CD8-positive, alpha-beta memory T cell (primary cell): ENCODE data around the gene CLSTN2. TPM values are rescaled to one million over a fixed set of nuclear protein-coding genes. Genes with fewer than 3 reads are reported as not detected.
A peak's percentile ranks its signal among the peaks of the same experiment; 100 is the strongest.

ENCODE experiments used
- CTCF ChIA-PET: fragments of 350-600 bp; sonication (Branson Sonifier 250); formaldehyde crosslinking; loops from one replicate; lab custom pipeline; 2021; ENCODE audit warnings: antibody characterized with exemption; lab: Charles Lee
- POLR2A ChIA-PET: fragments of 350-600 bp; sonication (Branson Sonifier 250); formaldehyde crosslinking; loops from one replicate; lab custom pipeline; 2021; ENCODE audit warnings: antibody characterized with exemption; lab: Charles Lee
- DNase-seq, 5 donors: peaks; one replicate each; pipeline versions ENCODE4 v3.0.0 to v3.0.0-alpha.2; 2020 to 2022; ENCODE audit warnings: mixed read lengths in 1 of 5
- H3K27ac ChIP-seq: one replicate; pipeline ENCODE4 v1.7.0; 2013; ENCODE audit warnings: low read depth, mild to moderate bottlenecking, low read length, moderate library complexity
- H3K27me3 ChIP-seq: 2 replicates; pipeline ENCODE4 v1.7.0; 2013; ENCODE audit warnings: low read length, mild to moderate bottlenecking; ENCODE audit not compliant: insufficient read depth, poor library complexity, severe bottlenecking
- H3K36me3 ChIP-seq: 2 replicates; pipeline ENCODE4 v1.7.0; 2013; ENCODE audit warnings: mild to moderate bottlenecking, low read length, moderate library complexity; ENCODE audit not compliant: insufficient read depth
- H3K4me1 ChIP-seq: 2 replicates; pipeline ENCODE4 v1.7.0; 2013; ENCODE audit warnings: mild to moderate bottlenecking, low read length, moderate library complexity; ENCODE audit not compliant: insufficient read depth
- H3K4me3 ChIP-seq: 2 replicates; pipeline ENCODE4 v1.7.0; 2013; ENCODE audit warnings: mild to moderate bottlenecking, low read length
- H3K9me3 ChIP-seq: 2 replicates; pipeline ENCODE4 v1.7.0; 2013; ENCODE audit warnings: mild to moderate bottlenecking, low read length
- H3K27ac Mint-ChIP-seq, 8 donors: one replicate each; pipeline ENCODE4 v1.8.0; 2020 to 2021; ENCODE audit warnings: mixed read lengths in 8 of 8, mild to moderate bottlenecking in 6 of 8, inconsistent platforms in 3 of 8, moderate library complexity in 3 of 8
- H3K27me3 Mint-ChIP-seq, 2 donors: one replicate each; pipeline ENCODE4 v1.8.0; 2020 to 2021; ENCODE audit warnings: mixed read lengths in 2 of 2, mild to moderate bottlenecking in 1 of 2, moderate library complexity in 1 of 2
- H3K36me3 Mint-ChIP-seq, 3 donors: one replicate each; pipeline ENCODE4 v1.8.0; 2020 to 2021; ENCODE audit warnings: mixed read lengths in 3 of 3, inconsistent platforms in 1 of 3, mild to moderate bottlenecking in 1 of 3
- H3K4me1 Mint-ChIP-seq, 3 donors: one replicate each; pipeline ENCODE4 v1.8.0; 2020 to 2021; ENCODE audit warnings: mixed read lengths in 3 of 3, inconsistent platforms in 1 of 3, mild to moderate bottlenecking in 1 of 3
- H3K4me3 Mint-ChIP-seq, 7 donors: one replicate each; pipeline ENCODE4 v1.8.0; 2020 to 2021; ENCODE audit warnings: mixed read lengths in 7 of 7, mild to moderate bottlenecking in 6 of 7, moderate library complexity in 4 of 7, inconsistent platforms in 2 of 7
- H3K9me3 Mint-ChIP-seq, 5 donors: one replicate each; pipeline ENCODE4 v1.8.0; 2020 to 2022; ENCODE audit warnings: mixed read lengths in 5 of 5, mild to moderate bottlenecking in 3 of 5, moderate library complexity in 2 of 5, inconsistent platforms in 1 of 5
- polyA plus RNA-seq: library from polyadenylated mRNA; unstranded; fragments of 300-500 nt; fragmentation: Illumina TruSeq; gene quantifications from one replicate; pipeline ENCODE4 v1.2.3, GENCODE V29; 2021
- total RNA-seq, 2 experiments: library from RNA; stranded (reverse); gene quantifications; one replicate each; pipeline ENCODE4 v1.2.3, GENCODE V29; 2021

CLSTN2 gene
- not detected for total RNA-seq
- not detected for polyA plus RNA-seq

DNA sequence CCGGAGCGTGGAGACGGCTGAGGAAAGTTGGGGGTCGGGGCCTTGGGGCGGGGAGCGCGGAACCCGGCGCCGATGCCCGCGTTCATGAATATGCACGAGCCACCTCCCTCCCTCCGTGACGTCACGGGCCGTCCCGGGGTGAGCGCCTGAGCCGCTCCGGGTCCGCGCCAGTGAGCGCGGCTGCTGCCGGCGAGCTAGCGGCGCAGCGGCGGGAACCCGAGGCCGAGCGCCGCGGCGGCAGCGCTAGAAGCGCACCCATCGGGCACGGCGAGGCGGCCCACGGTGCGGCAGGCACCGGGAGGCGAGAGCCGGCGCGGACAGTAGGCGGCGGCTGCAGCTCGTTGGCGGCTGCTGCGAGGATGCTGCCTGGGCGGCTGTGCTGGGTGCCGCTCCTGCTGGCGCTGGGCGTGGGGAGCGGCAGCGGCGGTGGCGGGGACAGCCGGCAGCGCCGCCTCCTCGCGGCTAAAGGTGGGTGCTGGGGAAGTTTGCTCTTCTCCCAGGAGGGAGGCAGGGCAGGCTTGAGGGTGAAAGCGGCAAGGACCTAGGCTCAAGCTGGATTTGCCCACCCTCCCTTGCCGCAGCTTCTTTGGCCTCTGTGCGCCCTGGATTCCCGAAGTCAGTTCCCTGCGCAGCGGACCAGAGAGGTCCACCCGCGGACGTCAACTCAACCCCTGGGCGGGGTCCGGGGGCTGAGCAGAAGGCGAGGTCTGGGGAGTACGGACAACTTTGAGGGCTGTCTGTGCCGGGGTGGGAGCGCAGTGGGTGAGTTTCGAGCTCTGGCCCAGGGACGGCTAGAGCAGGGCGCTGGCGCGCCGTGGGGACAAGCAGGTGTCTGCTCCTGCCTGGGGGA lies at the start of gene CLSTN2:
TSS of gene CLSTN2 (plus strand) at position 170 of the 850 bp plus-strand sequence.
- Mint-ChIP-seq H3K27me3 (peaks cover 27 to 53% of the 10 kb centered on the region in 2 donors), H3K36me3 (peaks cover 0 to 3% (median 0%) of the 10 kb centered on the region in 3 donors), H3K4me1 (peaks cover 0 to 9% (median 0%) of the 10 kb centered on the region in 3 donors), H3K27ac (peak within 1 kb of the TSS in 1 of 8 donors; percentile 32), H3K9me3 (peaks cover 0 to 3% (median 3%) of the 10 kb centered on the region in 5 donors), H3K4me3 (peak within 1 kb of the TSS in 1 of 7 donors; percentile 49)
- Histone ChIP-seq H3K9me3 (no peaks in the 10 kb centered on the region), H3K36me3 (no peaks in the 10 kb centered on the region), H3K27me3 (peaks cover 7% of the 10 kb centered on the region), H3K27ac (no peak within 1 kb of the TSS), H3K4me1 (no peaks in the 10 kb centered on the region), H3K4me3 (no peak within 1 kb of the TSS)
- no peak for DNase-seq
- CTCF ChIA-PET: no interaction called here
- POLR2A ChIA-PET: no interaction called here

DNA sequence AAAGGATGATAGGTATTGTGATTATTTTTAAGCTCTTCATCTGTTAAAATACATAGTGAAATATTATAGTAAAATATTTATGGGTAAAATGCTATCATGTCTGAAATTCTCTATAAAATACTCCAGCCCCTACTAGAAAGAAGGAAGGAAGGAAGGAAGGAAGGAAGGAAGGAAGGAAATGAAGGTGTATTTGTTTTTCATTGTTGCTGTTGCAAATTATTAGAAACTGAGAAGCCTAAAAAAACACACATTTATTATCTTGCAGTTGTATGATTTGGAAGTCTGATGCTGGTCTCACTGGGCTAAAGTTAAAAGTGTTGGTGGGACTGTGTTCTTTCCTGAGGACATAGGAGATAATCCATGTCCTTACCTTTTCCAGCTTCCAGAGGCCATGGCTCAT lies 47.6 kb upstream of the CLSTN2 start:
- Mint-ChIP-seq H3K4me1 (no peaks in the 10 kb centered on the region), H3K27ac (no peak overlapping the region), H3K4me3 (no peak overlapping the region), H3K36me3 (no peaks in the 10 kb centered on the region), H3K9me3 (peaks cover 4 to 14% (median 9%) of the 10 kb centered on the region in 5 donors), H3K27me3 (peaks cover 0 to 2% of the 10 kb centered on the region in 2 donors)
- H3K36me3 ChIP-seq: no peaks in the 10 kb centered on the region
- no peaks in the 10 kb centered on the region for H3K27me3 ChIP-seq
- ChIA-PET CTCF (no interaction called here), POLR2A (no interaction called here)
- no peak for DNase-seq
- no peak overlapping the region for H3K27ac ChIP-seq
- H3K9me3 ChIP-seq: no peaks in the 10 kb centered on the region
- no peaks in the 10 kb centered on the region for H3K4me1 ChIP-seq
- no peak overlapping the region for H3K4me3 ChIP-seq

DNA sequence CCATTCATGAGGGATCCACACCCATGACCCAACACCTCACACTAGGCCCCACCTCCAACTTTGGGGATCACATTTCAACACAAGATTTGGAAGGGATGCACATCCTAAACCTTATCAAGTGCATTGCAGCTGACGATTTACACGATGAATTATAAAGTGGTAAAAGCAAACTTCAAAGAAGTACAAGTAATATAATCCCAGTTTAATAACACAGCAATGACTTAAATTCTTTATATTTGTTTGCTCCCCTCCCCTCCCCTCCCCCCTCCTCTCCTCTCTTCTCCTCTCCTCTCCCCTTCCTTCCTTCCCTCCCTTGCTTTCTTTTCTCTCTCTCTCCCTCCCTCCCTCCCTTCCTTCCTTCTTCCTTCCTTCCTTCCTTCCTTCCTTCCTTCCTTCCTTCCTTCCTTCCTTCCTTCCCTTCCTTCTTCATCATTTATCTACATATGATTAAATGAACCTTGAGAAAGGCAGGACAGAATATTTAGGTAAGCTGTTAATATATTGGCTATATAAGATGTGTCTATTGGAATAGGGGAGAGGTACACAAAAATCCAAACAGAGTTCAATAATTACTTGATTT lies 46.3 kb upstream of the CLSTN2 start:
- POLR2A ChIA-PET: no interaction called here

DNA sequence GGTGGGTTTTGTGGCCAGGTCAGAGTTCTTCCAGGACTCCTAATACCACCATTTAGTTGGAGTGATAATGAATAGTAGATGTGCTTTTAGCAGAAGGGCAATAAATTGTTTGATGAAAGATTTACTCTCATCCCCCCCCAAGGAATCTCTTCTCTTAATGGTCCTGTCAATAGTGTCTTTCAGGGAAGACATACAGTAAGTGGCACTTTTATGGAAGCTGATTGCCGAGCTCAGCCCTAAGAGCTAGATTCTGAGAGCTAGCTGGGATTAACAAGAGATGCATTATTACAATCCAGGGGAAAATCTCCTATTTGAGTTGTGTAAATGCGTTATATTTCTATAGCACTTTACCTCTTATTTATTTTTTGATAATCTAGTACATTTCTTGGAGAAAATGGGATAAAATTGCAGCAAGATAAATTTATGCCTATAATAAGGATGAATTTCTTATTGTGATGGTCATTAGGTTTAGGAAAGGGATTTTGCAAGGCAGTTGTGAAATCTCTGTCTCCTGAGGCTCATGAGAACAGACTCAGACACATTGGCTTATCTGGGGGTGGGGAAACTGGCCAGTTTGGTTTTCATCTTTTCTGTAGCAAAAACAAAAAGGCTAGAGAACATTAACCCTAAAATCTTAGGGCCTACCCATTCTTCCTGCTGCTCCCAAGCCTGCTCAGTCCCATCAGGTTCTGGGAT lies 41.6 kb upstream of the CLSTN2 start:
- Mint-ChIP-seq H3K27ac (no peak overlapping the region), H3K4me1 (no peaks in the 10 kb centered on the region), H3K36me3 (no peaks in the 10 kb centered on the region), H3K9me3 (no peaks in the 10 kb centered on the region), H3K4me3 (no peak overlapping the region), H3K27me3 (peaks cover 0 to 2% of the 10 kb centered on the region in 2 donors)
- Histone ChIP-seq H3K4me3 (no peak overlapping the region), H3K4me1 (no peaks in the 10 kb centered on the region), H3K36me3 (no peaks in the 10 kb centered on the region), H3K9me3 (no peaks in the 10 kb centered on the region), H3K27ac (no peak overlapping the region), H3K27me3 (no peaks in the 10 kb centered on the region)
- CTCF ChIA-PET: no interaction called here
- no peak for DNase-seq
- POLR2A ChIA-PET: no interaction called here

More for the DNA sequence above, 46.3 kb upstream of the CLSTN2 start:
- Histone ChIP-seq H3K27me3 (no peaks in the 10 kb centered on the region), H3K36me3 (no peaks in the 10 kb centered on the region), H3K4me3 (no peak overlapping the region), H3K9me3 (no peaks in the 10 kb centered on the region), H3K27ac (no peak overlapping the region), H3K4me1 (no peaks in the 10 kb centered on the region)
- H3K27me3 Mint-ChIP-seq: peaks cover 0 to 2% of the 10 kb centered on the region in 2 donors
- H3K9me3 Mint-ChIP-seq: peaks cover 4 to 9% (median 5%) of the 10 kb centered on the region in 5 donors
- no peaks in the 10 kb centered on the region for H3K4me1 Mint-ChIP-seq
- CTCF ChIA-PET: no interaction called here
- no peak for DNase-seq
- no peak overlapping the region for H3K27ac Mint-ChIP-seq
- no peaks in the 10 kb centered on the region for H3K36me3 Mint-ChIP-seq
- H3K4me3 Mint-ChIP-seq: no peak overlapping the region

DNA sequence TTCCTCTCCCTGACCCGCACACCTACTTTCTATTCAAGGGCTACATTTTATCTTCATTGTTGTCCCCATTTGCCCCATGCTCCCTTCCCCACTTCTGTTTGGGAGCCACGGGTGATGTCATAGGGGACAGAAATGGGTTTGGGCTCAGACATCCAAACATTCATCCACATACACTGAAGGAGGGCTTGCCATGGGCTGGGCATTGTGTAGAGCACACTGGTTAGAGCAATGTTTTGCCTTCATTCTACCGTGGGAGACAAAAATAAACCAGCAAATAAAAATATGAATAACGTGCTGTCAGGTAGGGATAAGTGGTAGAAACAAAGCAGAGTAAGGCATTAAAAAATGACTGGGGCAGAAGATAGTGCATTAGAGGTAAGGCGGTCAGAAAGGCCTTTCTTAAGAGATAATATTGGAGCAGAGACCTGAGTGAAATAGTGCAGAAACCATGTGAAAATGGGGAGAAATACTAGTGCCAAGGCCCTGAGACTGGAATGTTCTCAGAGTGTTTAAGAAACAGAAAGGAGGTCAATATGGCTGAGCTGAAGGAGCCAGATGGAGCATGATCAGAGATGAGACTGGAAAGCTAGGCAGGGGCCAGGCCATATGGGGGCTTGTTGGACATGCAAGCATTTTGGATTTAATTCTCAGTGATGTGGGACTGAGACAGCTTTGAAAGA lies 40.9 kb upstream of the CLSTN2 start:
- H3K4me3 Mint-ChIP-seq: no peak overlapping the region
- H3K4me1 Mint-ChIP-seq: no peaks in the 10 kb centered on the region
- Histone ChIP-seq H3K27ac (no peak overlapping the region), H3K4me3 (no peak overlapping the region), H3K36me3 (no peaks in the 10 kb centered on the region), H3K4me1 (no peaks in the 10 kb centered on the region), H3K9me3 (no peaks in the 10 kb centered on the region), H3K27me3 (no peaks in the 10 kb centered on the region)
- H3K27me3 Mint-ChIP-seq: peaks cover 0 to 2% of the 10 kb centered on the region in 2 donors
- POLR2A ChIA-PET: no interaction called here
- no peak overlapping the region for H3K27ac Mint-ChIP-seq
- H3K36me3 Mint-ChIP-seq: no peaks in the 10 kb centered on the region
- no peak for DNase-seq
- no peaks in the 10 kb centered on the region for H3K9me3 Mint-ChIP-seq
- CTCF ChIA-PET: no interaction called here

GRCh38 chr3:139894643-139894989 lies 40.4 kb upstream of the CLSTN2 start:
- Mint-ChIP-seq H3K4me3 (no peak overlapping the region), H3K27me3 (peaks cover 0 to 2% of the 10 kb centered on the region in 2 donors), H3K36me3 (no peaks in the 10 kb centered on the region), H3K9me3 (no peaks in the 10 kb centered on the region), H3K27ac (no peak overlapping the region), H3K4me1 (no peaks in the 10 kb centered on the region)
- Histone ChIP-seq H3K9me3 (no peaks in the 10 kb centered on the region), H3K4me1 (no peaks in the 10 kb centered on the region), H3K27me3 (no peaks in the 10 kb centered on the region), H3K27ac (no peak overlapping the region), H3K36me3 (no peaks in the 10 kb centered on the region), H3K4me3 (no peak overlapping the region)
- POLR2A ChIA-PET: no interaction called here
- CTCF ChIA-PET: no interaction called here
- DNase-seq: no peak

DNA sequence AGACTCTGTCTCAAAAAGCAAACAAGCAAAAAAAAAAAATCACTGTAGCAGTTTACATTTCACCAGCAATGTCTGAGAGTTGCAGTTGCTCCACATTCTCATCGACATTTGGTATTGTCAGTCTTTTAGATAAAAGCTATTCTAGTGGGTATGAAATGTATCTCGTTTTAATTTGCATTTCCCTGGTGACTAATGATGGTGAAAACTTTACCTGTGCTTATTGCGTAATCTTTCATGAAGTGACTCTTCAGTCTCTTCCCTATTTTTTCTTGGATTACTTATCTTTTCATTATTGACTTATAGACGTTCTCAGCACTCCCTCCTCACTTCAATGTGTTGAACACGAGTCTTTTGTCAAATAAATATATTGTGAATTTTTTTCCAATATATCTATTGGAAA lies 37.2 kb upstream of the CLSTN2 start:
- Histone ChIP-seq H3K36me3 (no peaks in the 10 kb centered on the region), H3K9me3 (no peaks in the 10 kb centered on the region), H3K27me3 (no peaks in the 10 kb centered on the region), H3K27ac (no peak overlapping the region), H3K4me3 (no peak overlapping the region), H3K4me1 (no peaks in the 10 kb centered on the region)
- Mint-ChIP-seq H3K9me3 (peaks cover 0 to 6% (median 0%) of the 10 kb centered on the region in 5 donors), H3K4me3 (no peak overlapping the region), H3K27ac (no peak overlapping the region), H3K4me1 (no peaks in the 10 kb centered on the region), H3K36me3 (no peaks in the 10 kb centered on the region), H3K27me3 (peaks cover 0 to 4% of the 10 kb centered on the region in 2 donors)
- POLR2A ChIA-PET: no interaction called here
- CTCF ChIA-PET: no interaction called here
- no peak for DNase-seq
